ENCODE data around the gene IFNL2. TPM values are rescaled to one million over a fixed set of nuclear protein-coding genes. Genes with fewer than 3 reads are reported as not detected.

The IFNL2 gene
- total and polyA plus RNA-seq, 2 donors from 2014 or later (not counting 2 experiments from before 2014, with no cell fraction given): not detected

Other genes starting within 250 kb of the IFNL2 start
- gene FBXO27, start 235.8 kb upstream of the IFNL2 start, total RNA-seq: 8.7 and 9.0 TPM in 2 replicates
- 9.2 and 9.4 TPM in 2 replicates for gene FBXO27, start 235.8 kb upstream of the IFNL2 start, polyA plus RNA-seq
- gene ACP7, start 184.0 kb upstream of the IFNL2 start, total RNA-seq: 0.92 and 1.5 TPM in 2 replicates
- gene ACP7, start 184.0 kb upstream of the IFNL2 start, polyA plus RNA-seq: 0.81 and 0.97 TPM in 2 replicates
- gene PAK4, start 142.6 kb upstream of the IFNL2 start, total RNA-seq: 28.6 TPM in 2 replicates
- 33.2 and 35.5 TPM in 2 replicates for gene PAK4, start 142.6 kb upstream of the IFNL2 start, polyA plus RNA-seq
- 0.32 and 0.48 TPM in 2 replicates for gene NCCRP1, start 71.4 kb upstream of the IFNL2 start, total RNA-seq
- 0.23 and 0.46 TPM in 2 replicates for gene NCCRP1, start 71.4 kb upstream of the IFNL2 start, polyA plus RNA-seq
- not detected in 2 replicates for gene SYCN, start 64.1 kb upstream of the IFNL2 start, total RNA-seq
- gene SYCN, start 64.1 kb upstream of the IFNL2 start, polyA plus RNA-seq: not detected in 2 replicates
- gene IFNL3, start 23.4 kb upstream of the IFNL2 start, total RNA-seq: not detected in 2 replicates
- gene IFNL3, start 23.4 kb upstream of the IFNL2 start, polyA plus RNA-seq: not detected in 2 replicates
- gene IFNL4, start 19.5 kb upstream of the IFNL2 start, total RNA-seq: not detected in 2 replicates
- not detected in 2 replicates for gene IFNL4, start 19.5 kb upstream of the IFNL2 start, polyA plus RNA-seq
- not detected in 2 replicates for gene IFNL1, start 28.0 kb downstream of the IFNL2 start, total RNA-seq
- gene IFNL1, start 28.0 kb downstream of the IFNL2 start, polyA plus RNA-seq: not detected in 2 replicates
- gene LRFN1, start 52.5 kb downstream of the IFNL2 start, total RNA-seq: 0.14 and 0.20 TPM in 2 replicates
- 0.16 and 0.22 TPM in 2 replicates for gene LRFN1, start 52.5 kb downstream of the IFNL2 start, polyA plus RNA-seq
- gene GMFG, start 67.6 kb downstream of the IFNL2 start, total RNA-seq: not detected in 2 replicates
- gene GMFG, start 67.6 kb downstream of the IFNL2 start, polyA plus RNA-seq: 0.21 and 0.31 TPM in 2 replicates
- 61.2 and 63.2 TPM in 2 replicates for gene SAMD4B, start 74.0 kb downstream of the IFNL2 start, total RNA-seq
- 70.6 and 72.8 TPM in 2 replicates for gene SAMD4B, start 74.0 kb downstream of the IFNL2 start, polyA plus RNA-seq
- gene PAF1, start 122.7 kb downstream of the IFNL2 start, total RNA-seq: 41.2 and 54.8 TPM in 2 replicates
- 47.2 and 55.4 TPM in 2 replicates for gene PAF1, start 122.7 kb downstream of the IFNL2 start, polyA plus RNA-seq
- 15.2 and 16.9 TPM in 2 replicates for gene MED29, start 123.0 kb downstream of the IFNL2 start, total RNA-seq
- gene MED29, start 123.0 kb downstream of the IFNL2 start, polyA plus RNA-seq: 17.6 and 18.7 TPM in 2 replicates
- 35.0 and 38.1 TPM in 2 replicates for gene ZFP36, start 138.5 kb downstream of the IFNL2 start, total RNA-seq
- gene ZFP36, start 138.5 kb downstream of the IFNL2 start, polyA plus RNA-seq: 44.5 and 56.1 TPM in 2 replicates
- 19.9 and 26.4 TPM in 2 replicates for gene PLEKHG2, start 144.3 kb downstream of the IFNL2 start, total RNA-seq
- gene PLEKHG2, start 144.3 kb downstream of the IFNL2 start, polyA plus RNA-seq: 8.4 and 14.0 TPM in 2 replicates
- gene RPS16, start 167.6 kb downstream of the IFNL2 start, total RNA-seq: 178 and 323 TPM in 2 replicates
- 2,748 and 2,922 TPM in 2 replicates for gene RPS16, start 167.6 kb downstream of the IFNL2 start, polyA plus RNA-seq
- gene SUPT5H, start 177.2 kb downstream of the IFNL2 start, total RNA-seq: 82.1 and 85.3 TPM in 2 replicates
- 70.2 and 78.5 TPM in 2 replicates for gene SUPT5H, start 177.2 kb downstream of the IFNL2 start, polyA plus RNA-seq
- 87.9 and 99.1 TPM in 2 replicates for gene TIMM50, start 212.4 kb downstream of the IFNL2 start, total RNA-seq
- 115 and 122 TPM in 2 replicates for gene TIMM50, start 212.4 kb downstream of the IFNL2 start, polyA plus RNA-seq
- gene DLL3, start 230.6 kb downstream of the IFNL2 start, total RNA-seq: 1.7 and 2.0 TPM in 2 replicates
- gene DLL3, start 230.6 kb downstream of the IFNL2 start, polyA plus RNA-seq: 2.8 and 3.0 TPM in 2 replicates
- not detected in 2 replicates for gene SELENOV, start 246.7 kb downstream of the IFNL2 start, total RNA-seq
- not detected in 2 replicates for gene SELENOV, start 246.7 kb downstream of the IFNL2 start, polyA plus RNA-seq